B cell (primary cell): ENCODE measurements around the gene ZNF525. TPM values are rescaled to one million over a fixed set of nuclear protein-coding genes. Genes with fewer than 3 reads are reported as not detected.
"Not testable (repeated sequence)": the region's sequence is repeated elsewhere in the genome, so short reads cannot be mapped to it uniquely, and the experiment has no call there.

ENCODE experiments used
- ATAC-seq: fragments of 200-7000 bp; cut with Tn5 transposase; one replicate; pipeline ENCODE4 v1.10.0; 2021; ENCODE audit warnings: low read depth, mild to moderate bottlenecking, moderate number of reproducible peaks, moderate library complexity
- CTCF ChIA-PET: fragments of 350-600 bp; sonication (Branson Sonifier 250); formaldehyde crosslinking; loops from one replicate; lab custom pipeline; 2021; ENCODE audit warnings: antibody characterized with exemption, inconsistent platforms; lab: Charles Lee
- POLR2A ChIA-PET: fragments of 350-600 bp; sonication (Branson Sonifier 250); formaldehyde crosslinking; loops from one replicate; lab custom pipeline; 2021; ENCODE audit warnings: antibody characterized with exemption; lab: Charles Lee
- DNase-seq: peaks from one replicate; pipeline ENCODE4 v3.0.0; 2013
- H2AFZ ChIP-seq: 2 replicates; pipeline ENCODE4 v1.6.1; 2012; ENCODE audit warnings: mild to moderate bottlenecking, low read depth, low read length; ENCODE audit not compliant: insufficient read depth, poor library complexity, severe bottlenecking
- H3K27ac ChIP-seq, 2 donors: 1 replicate in 1 of 2; 2 replicates in 1 of 2; pipeline ENCODE4 v1.5.1; 2012 to 2013; ENCODE audit warnings: low read length in 2 of 2, mild to moderate bottlenecking in 2 of 2, moderate library complexity in 1 of 2
- H3K27me3 ChIP-seq, 4 experiments: fragments of 200-600 bp in 1 of 4; sonication (generic) in 1 of 4; replicated peaks in 1 of 4; 1 replicate in 2 of 4; 2 replicates in 2 of 4; pipeline versions ENCODE4 v1.6.1 to v1.7.0; 2013 to 2016; ENCODE audit warnings: low read length in 3 of 4, mild to moderate bottlenecking in 2 of 4, mixed read lengths in 1 of 4, moderate library complexity in 1 of 4; ENCODE audit not compliant: insufficient read depth in 4 of 4, control insufficient read depth in 3 of 4; ENCODE audit errors: control extremely low read depth in 1 of 4
- H3K36me3 ChIP-seq, 2 experiments: replicated peaks in 1 of 2; 1 replicate in 1 of 2; 2 replicates in 1 of 2; pipeline versions ENCODE4 v1.6.1 to v1.7.1; 2013; ENCODE audit warnings: low read length in 1 of 2; ENCODE audit not compliant: insufficient read depth in 2 of 2, control insufficient read depth in 1 of 2; ENCODE audit errors: control extremely low read depth in 1 of 2, extremely low read depth in 1 of 2
- H3K4me1 ChIP-seq, 2 donors: fragments of 200-600 bp in 1 of 2; sonication (generic) in 1 of 2; 1 replicate in 1 of 2; 2 replicates in 1 of 2; pipeline versions ENCODE4 v1.5.1 to v1.6.1; 2013 to 2017; ENCODE audit warnings: low read length in 2 of 2; ENCODE audit not compliant: control insufficient read depth in 2 of 2, insufficient read depth in 2 of 2
- H3K4me2 ChIP-seq: replicated peaks from 2 replicates; pipeline ENCODE3; 2012; ENCODE audit warnings: mild to moderate bottlenecking, low read depth, low read length; ENCODE audit not compliant: poor library complexity, severe bottlenecking
- H3K4me3 ChIP-seq, 5 experiments: fragments of 200-600 bp in 1 of 5; sonication (generic) in 1 of 5; 1 replicate in 3 of 5; 2 replicates in 2 of 5; pipeline versions ENCODE4 v1.5.1 to v1.7.0; 2011 to 2016; ENCODE audit warnings: low read length in 4 of 5, mild to moderate bottlenecking in 4 of 5, low read depth in 2 of 5, control low read depth in 1 of 5, moderate library complexity in 1 of 5; ENCODE audit not compliant: insufficient read depth in 1 of 5; ENCODE audit errors: control extremely low read depth in 1 of 5, extremely low read depth in 1 of 5
- H3K79me2 ChIP-seq: fragments of 200-600 bp; sonication (generic); one replicate; pipeline ENCODE4 v1.6.0; 2016; ENCODE audit warnings: low read length; ENCODE audit not compliant: control insufficient read depth, insufficient read depth
- H3K9ac ChIP-seq: fragments of 200-600 bp; sonication (generic); 2 replicates; pipeline ENCODE4 v1.6.1; 2017; ENCODE audit warnings: mild to moderate bottlenecking, low read length, moderate library complexity
- H3K9me3 ChIP-seq, 3 donors: one replicate each; pipeline versions ENCODE4 v1.6.1 to v1.7.1; 2013; ENCODE audit warnings: low read length in 2 of 3; ENCODE audit not compliant: control insufficient read depth in 2 of 3, insufficient read depth in 1 of 3; ENCODE audit errors: control extremely low read depth in 1 of 3
- H4K20me1 ChIP-seq: 2 replicates; pipeline ENCODE4 v1.6.0; 2012; ENCODE audit warnings: mild to moderate bottlenecking, low read length; ENCODE audit not compliant: insufficient read depth, control insufficient read depth, poor library complexity, severe bottlenecking
- H3K27ac Mint-ChIP-seq: one replicate; pipeline ENCODE4 v1.8.0; 2021; ENCODE audit warnings: mixed read lengths
- H3K27me3 Mint-ChIP-seq: one replicate; pipeline ENCODE4 v1.8.0; 2021; ENCODE audit warnings: mixed read lengths
- H3K4me1 Mint-ChIP-seq: one replicate; pipeline ENCODE4 v1.8.0; 2021; ENCODE audit warnings: mixed read lengths
- H3K4me3 Mint-ChIP-seq: one replicate; pipeline ENCODE4 v1.8.0; 2021; ENCODE audit warnings: mixed read lengths
- H3K9me3 Mint-ChIP-seq: one replicate; pipeline ENCODE4 v1.8.0; 2022; ENCODE audit warnings: mixed read lengths; ENCODE audit not compliant: insufficient read depth
- EZH2 ChIP-seq: IDR thresholded peaks from 2 replicates; pipeline ENCODE4 v1.6.1; 2012; ENCODE audit warnings: borderline replicate concordance, low read depth, mild to moderate bottlenecking, moderate library complexity, low read length; ENCODE audit not compliant: insufficient read depth, poor library complexity, severe bottlenecking
- WGBS: methylation state at CpG from one replicate; pipeline ENCODE4 v1.1.5; 2013; ENCODE audit warnings: missing lambda C conversion rate; ENCODE audit not compliant: insufficient coverage; 5-methylcytosine and 5-hydroxymethylcytosine counted together
- intact Hi-C: fragments of 100-400 bp; cut with micrococcal nuclease; formaldehyde crosslinking; loops from one replicate; pipeline ENCODE4 v1.10.0; 2022
- polyA plus RNA-seq: library from polyadenylated mRNA; depleted of rRNA; stranded (reverse); fragments of >200 nt; gene quantifications from 2 replicates; pipeline ENCODE4 v1.2.3, GENCODE V29; 2012
- total RNA-seq, 2 donors: library from RNA; stranded (reverse); fragments of 120-200 nt in 1 of 2; gene quantifications; 1 replicate in 1 of 2; 2 replicates in 1 of 2; pipeline versions ENCODE4 v1.2.3 to v1.2.4, GENCODE V29; 2013 to 2022
- TF ChIP-seq, protein P1 (sequence below): fragments of 200-600 bp; IDR thresholded peaks from one replicate; pipeline ENCODE4 v1.8.0; 2022; ENCODE audit warnings: antibody characterized with exemption, mild to moderate bottlenecking

Gene ZNF525
- total and polyA plus RNA-seq, 2 donors (not counting 1 experiment from before 2014, with no cell fraction given): 7.5 to 33.8 TPM

DNA sequence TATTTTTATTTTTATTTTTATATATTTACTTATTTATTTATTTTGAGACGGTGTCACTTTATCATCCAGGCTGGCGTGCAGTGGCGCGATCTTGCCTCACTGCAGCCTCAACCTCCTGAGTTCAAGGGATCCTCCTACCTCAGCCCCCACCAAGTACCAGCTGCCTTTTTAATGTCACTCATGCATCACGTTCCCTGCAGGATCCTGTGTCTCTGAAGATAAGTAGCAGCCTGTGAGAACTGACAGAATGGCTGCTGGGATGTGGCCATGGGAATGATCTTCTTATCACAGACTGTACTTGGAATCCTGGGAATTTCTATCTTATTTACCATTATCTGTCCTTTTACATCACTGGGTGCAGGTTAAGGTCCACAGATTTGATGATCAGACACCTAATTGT lies 57.0 kb downstream of the ZNF525 start:
- CTCF ChIA-PET: no interaction called here
- TF ChIP-seq EZH2: no peak
- TF ChIP-seq, protein P1, sequence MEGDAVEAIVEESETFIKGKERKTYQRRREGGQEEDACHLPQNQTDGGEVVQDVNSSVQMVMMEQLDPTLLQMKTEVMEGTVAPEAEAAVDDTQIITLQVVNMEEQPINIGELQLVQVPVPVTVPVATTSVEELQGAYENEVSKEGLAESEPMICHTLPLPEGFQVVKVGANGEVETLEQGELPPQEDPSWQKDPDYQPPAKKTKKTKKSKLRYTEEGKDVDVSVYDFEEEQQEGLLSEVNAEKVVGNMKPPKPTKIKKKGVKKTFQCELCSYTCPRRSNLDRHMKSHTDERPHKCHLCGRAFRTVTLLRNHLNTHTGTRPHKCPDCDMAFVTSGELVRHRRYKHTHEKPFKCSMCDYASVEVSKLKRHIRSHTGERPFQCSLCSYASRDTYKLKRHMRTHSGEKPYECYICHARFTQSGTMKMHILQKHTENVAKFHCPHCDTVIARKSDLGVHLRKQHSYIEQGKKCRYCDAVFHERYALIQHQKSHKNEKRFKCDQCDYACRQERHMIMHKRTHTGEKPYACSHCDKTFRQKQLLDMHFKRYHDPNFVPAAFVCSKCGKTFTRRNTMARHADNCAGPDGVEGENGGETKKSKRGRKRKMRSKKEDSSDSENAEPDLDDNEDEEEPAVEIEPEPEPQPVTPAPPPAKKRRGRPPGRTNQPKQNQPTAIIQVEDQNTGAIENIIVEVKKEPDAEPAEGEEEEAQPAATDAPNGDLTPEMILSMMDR: no peak
- Mint-ChIP-seq H3K4me1 (peaks cover 3% of the 10 kb centered on the region), H3K4me3 (no peak overlapping the region), H3K27ac (no peak overlapping the region), H3K27me3 (no peaks in the 10 kb centered on the region), H3K9me3 (peaks cover 3% of the 10 kb centered on the region)
- Histone ChIP-seq H3K36me3 (no peaks in the 10 kb centered on the region), H3K4me2 (no peak overlapping the region), H3K9ac (no peak overlapping the region), H3K79me2 (no peaks in the 10 kb centered on the region), H3K27me3 (no peaks in the 10 kb centered on the region), H3K9me3 (peaks cover 0 to 19% (median 2%) of the 10 kb centered on the region in 3 donors), H2AFZ (no peak overlapping the region), H3K4me1 (no peaks in the 10 kb centered on the region), H3K4me3 (no peak overlapping the region), H3K27ac (no peak overlapping the region), H4K20me1 (no peaks in the 10 kb centered on the region)
- no peak for DNase-seq
- no peak for ATAC-seq
- POLR2A ChIA-PET: no interaction called here
- intact Hi-C loops: no loop called here
- WGBS: no CpG with 5 or more reads among the region's 5 CpGs

- CTCF ChIA-PET: interaction anchor here (0.9 kb wide), 1 partner anchor 78 kb away, joined by 3 read pairs; no protein-coding TSS in a partner anchor
- POLR2A ChIA-PET, H3K4me3 ChIP-seq, H3K4me1 ChIP-seq, H3K27me3 Mint-ChIP-seq, H3K4me1 Mint-ChIP-seq, H3K9ac ChIP-seq, DNase-seq, H3K4me3 Mint-ChIP-seq, ATAC-seq, H3K9me3 Mint-ChIP-seq, H3K4me2 ChIP-seq, H3K27ac ChIP-seq, H2AFZ ChIP-seq, H4K20me1 ChIP-seq, H3K36me3 ChIP-seq, H3K27me3 ChIP-seq, H3K27ac Mint-ChIP-seq, intact Hi-C loops, H3K79me2 ChIP-seq: not testable (repeated sequence)
- peaks cover 0 to 16% (median 1%) of the 10 kb centered on the region in 3 donors for H3K9me3 ChIP-seq
- 72% methylated on average over 4 of the region's 13 CpGs for WGBS
Measured at GRCh38 chr19:53423074-53423473, 57.6 kb downstream of the ZNF525 start.

DNA sequence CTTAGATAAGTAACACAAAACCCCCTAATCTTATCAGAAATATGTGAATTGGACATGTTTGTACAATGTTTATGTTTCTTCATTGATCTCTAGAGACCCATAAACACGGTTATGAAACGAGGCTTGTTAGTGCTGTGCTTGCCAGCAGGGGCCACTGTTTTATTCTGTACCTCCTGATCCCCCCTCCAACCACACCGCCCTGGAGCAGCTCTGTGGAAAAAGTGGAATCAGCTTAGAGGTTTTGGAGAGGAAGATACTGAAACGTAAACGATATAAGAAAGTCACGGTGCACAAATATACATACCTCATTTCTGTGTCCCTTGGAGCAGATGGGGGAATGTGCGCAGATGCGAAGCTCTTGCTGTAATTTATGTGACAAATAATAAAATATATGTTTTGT lies 58.2 kb downstream of the ZNF525 start:
- H3K79me2 ChIP-seq, H3K4me2 ChIP-seq, DNase-seq, H3K4me3 ChIP-seq, H3K27ac Mint-ChIP-seq, H2AFZ ChIP-seq, H3K9ac ChIP-seq, H3K27me3 ChIP-seq, ATAC-seq, H3K27ac ChIP-seq, H3K4me1 ChIP-seq, H3K9me3 Mint-ChIP-seq, H3K4me3 Mint-ChIP-seq, H4K20me1 ChIP-seq, POLR2A ChIA-PET, H3K4me1 Mint-ChIP-seq, H3K27me3 Mint-ChIP-seq, H3K36me3 ChIP-seq, intact Hi-C loops: not testable (repeated sequence)
- CTCF ChIA-PET: interaction anchor here (0.9 to 3.6 kb wide), 2 partner anchors 77 to 323 kb away, joined by 3 to 23 read pairs; no protein-coding TSS in a partner anchor
- WGBS: no CpG with 5 or more reads among the region's 8 CpGs
- peaks cover 0 to 10% (median 1%) of the 10 kb centered on the region in 3 donors for H3K9me3 ChIP-seq
